Activated T-helper 17 cell treated with anti-CD3 and anti-CD28 coated beads, Interleukin-2, amount 50 U/mL, for 72 hours (primary cell): ENCODE measurements around the gene KYNU. TPM values are rescaled to one million over a fixed set of nuclear protein-coding genes. Genes with fewer than 3 reads are reported as not detected.
"Not testable (repeated sequence)": the region's sequence is repeated elsewhere in the genome, so short reads cannot be mapped to it uniquely, and the experiment has no call there.

Experiments used
- ATAC-seq: fragments of 150-1000 bp; cut with Tn5 transposase; replicated peaks from 2 replicates; pipeline ENCODE4 v1.10.0; 2021; ENCODE audit warnings: mild to moderate bottlenecking, moderate library complexity
- H3K27ac Mint-ChIP-seq: one replicate; pipeline ENCODE4 v1.8.0; 2022; ENCODE audit warnings: mixed read lengths
- H3K27me3 Mint-ChIP-seq: one replicate; pipeline ENCODE4 v1.8.0; 2022; ENCODE audit warnings: mixed read lengths
- H3K36me3 Mint-ChIP-seq: one replicate; pipeline ENCODE4 v1.8.0; 2022; ENCODE audit warnings: low read depth, mild to moderate bottlenecking, mixed read lengths
- H3K4me1 Mint-ChIP-seq: one replicate; pipeline ENCODE4 v1.8.0; 2022; ENCODE audit warnings: mixed read lengths
- H3K4me3 Mint-ChIP-seq: one replicate; pipeline ENCODE4 v1.8.0; 2022; ENCODE audit warnings: mild to moderate bottlenecking, mixed read lengths
- H3K9me3 Mint-ChIP-seq: one replicate; pipeline ENCODE4 v1.8.0; 2022; ENCODE audit warnings: mixed read lengths
- total RNA-seq, 2 donors: library from RNA; stranded (reverse); gene quantifications; one replicate each; pipeline ENCODE4 v1.2.3, GENCODE V29; 2022

KYNU gene
- total RNA-seq, 2 donors from 2014 or later = 0.05 TPM; not detected in 1

GRCh38 chr2:142865924-142866323, 11.5 kb upstream of the KYNU start:
- peaks cover 8% of the 10 kb centered on the region for H3K27me3 Mint-ChIP-seq
- no peak overlapping the region for H3K27ac Mint-ChIP-seq
- H3K4me1 Mint-ChIP-seq = no peaks in the 10 kb centered on the region
- no peak for ATAC-seq
- no peaks in the 10 kb centered on the region for H3K9me3 Mint-ChIP-seq
- H3K4me3 Mint-ChIP-seq = no peak overlapping the region
- no peaks in the 10 kb centered on the region for H3K36me3 Mint-ChIP-seq

- no peaks in the 10 kb centered on the region for H3K9me3 Mint-ChIP-seq
- H3K36me3 Mint-ChIP-seq = no peaks in the 10 kb centered on the region
- no peak for ATAC-seq
- H3K4me3 Mint-ChIP-seq = no peak overlapping the region
- no peaks in the 10 kb centered on the region for H3K4me1 Mint-ChIP-seq
- H3K27ac Mint-ChIP-seq = no peak overlapping the region
- peaks cover 8% of the 10 kb centered on the region for H3K27me3 Mint-ChIP-seq
Measured at GRCh38 chr2:142866426-142866825, 11.0 kb upstream of the KYNU start.

GRCh38 chr2:142867136-142867535, 10.3 kb upstream of the KYNU start:
- H3K27me3 Mint-ChIP-seq = peaks cover 8% of the 10 kb centered on the region
- no peak overlapping the region for H3K27ac Mint-ChIP-seq
- ATAC-seq = no peak
- H3K4me3 Mint-ChIP-seq = no peak overlapping the region
- H3K9me3 Mint-ChIP-seq = no peaks in the 10 kb centered on the region
- no peaks in the 10 kb centered on the region for H3K36me3 Mint-ChIP-seq
- no peaks in the 10 kb centered on the region for H3K4me1 Mint-ChIP-seq

GRCh38 chr2:142868229-142868762, 9.2 kb upstream of the KYNU start:
- no peaks in the 10 kb centered on the region for H3K36me3 Mint-ChIP-seq
- H3K4me3 Mint-ChIP-seq = no peak overlapping the region
- ATAC-seq = no peak
- peaks cover 12% of the 10 kb centered on the region for H3K27me3 Mint-ChIP-seq
- no peak overlapping the region for H3K27ac Mint-ChIP-seq
- no peaks in the 10 kb centered on the region for H3K4me1 Mint-ChIP-seq
- no peaks in the 10 kb centered on the region for H3K9me3 Mint-ChIP-seq

GRCh38 chr2:142869065-142869460, 8.4 kb upstream of the KYNU start:
- peaks cover 12% of the 10 kb centered on the region for H3K27me3 Mint-ChIP-seq
- H3K36me3 Mint-ChIP-seq, H3K4me3 Mint-ChIP-seq, H3K9me3 Mint-ChIP-seq, H3K4me1 Mint-ChIP-seq, H3K27ac Mint-ChIP-seq, ATAC-seq: not testable (repeated sequence)

- Mint-ChIP-seq H3K36me3 (no peaks in the 10 kb centered on the region), H3K27me3 (peaks cover 12% of the 10 kb centered on the region), H3K27ac (no peak overlapping the region), H3K4me3 (no peak overlapping the region), H3K9me3 (no peaks in the 10 kb centered on the region), H3K4me1 (no peaks in the 10 kb centered on the region)
- ATAC-seq = no peak
Measured at GRCh38 chr2:142869461-142870106, 7.9 kb upstream of the KYNU start.

GRCh38 chr2:142870526-142870925, 6.9 kb upstream of the KYNU start:
- Mint-ChIP-seq H3K9me3 (no peaks in the 10 kb centered on the region), H3K36me3 (no peaks in the 10 kb centered on the region), H3K4me1 (no peaks in the 10 kb centered on the region), H3K4me3 (no peak overlapping the region), H3K27me3 (peaks cover 12% of the 10 kb centered on the region), H3K27ac (no peak overlapping the region)
- no peak for ATAC-seq

- no peaks in the 10 kb centered on the region for H3K9me3 Mint-ChIP-seq
- H3K27ac Mint-ChIP-seq = no peak overlapping the region
- ATAC-seq = no peak
- no peaks in the 10 kb centered on the region for H3K4me1 Mint-ChIP-seq
- no peaks in the 10 kb centered on the region for H3K36me3 Mint-ChIP-seq
- peaks cover 7% of the 10 kb centered on the region for H3K27me3 Mint-ChIP-seq
- H3K4me3 Mint-ChIP-seq = no peak overlapping the region
Measured at GRCh38 chr2:142871396-142871795, 6.1 kb upstream of the KYNU start.

- H3K4me1 Mint-ChIP-seq = no peaks in the 10 kb centered on the region
- no peaks in the 10 kb centered on the region for H3K36me3 Mint-ChIP-seq
- H3K27ac Mint-ChIP-seq = no peak overlapping the region
- no peak overlapping the region for H3K4me3 Mint-ChIP-seq
- no peak for ATAC-seq
- H3K27me3 Mint-ChIP-seq = peaks cover 7% of the 10 kb centered on the region
- no peaks in the 10 kb centered on the region for H3K9me3 Mint-ChIP-seq
Measured at GRCh38 chr2:142872882-142873724, 4.4 kb upstream of the KYNU start.

- no peaks in the 10 kb centered on the region for H3K9me3 Mint-ChIP-seq
- no peak overlapping the region for H3K27ac Mint-ChIP-seq
- no peak overlapping the region for H3K4me3 Mint-ChIP-seq
- H3K4me1 Mint-ChIP-seq = no peaks in the 10 kb centered on the region
- ATAC-seq = no peak
- no peaks in the 10 kb centered on the region for H3K36me3 Mint-ChIP-seq
- H3K27me3 Mint-ChIP-seq = peaks cover 4% of the 10 kb centered on the region
Measured at GRCh38 chr2:142873831-142874287, 3.6 kb upstream of the KYNU start.

GRCh38 chr2:142874293-142874814, 3.1 kb upstream of the KYNU start:
- no peaks in the 10 kb centered on the region for H3K36me3 Mint-ChIP-seq
- H3K27ac Mint-ChIP-seq = no peak overlapping the region
- H3K9me3 Mint-ChIP-seq = no peaks in the 10 kb centered on the region
- peaks cover 4% of the 10 kb centered on the region for H3K27me3 Mint-ChIP-seq
- H3K4me1 Mint-ChIP-seq = no peaks in the 10 kb centered on the region
- H3K4me3 Mint-ChIP-seq = no peak overlapping the region
- no peak for ATAC-seq

GRCh38 chr2:142875010-142875409, 2.5 kb upstream of the KYNU start:
- peaks cover 4% of the 10 kb centered on the region for H3K27me3 Mint-ChIP-seq
- no peaks in the 10 kb centered on the region for H3K4me1 Mint-ChIP-seq
- no peak overlapping the region for H3K4me3 Mint-ChIP-seq
- H3K9me3 Mint-ChIP-seq = no peaks in the 10 kb centered on the region
- no peaks in the 10 kb centered on the region for H3K36me3 Mint-ChIP-seq
- no peak for ATAC-seq
- H3K27ac Mint-ChIP-seq = no peak overlapping the region

GRCh38 chr2:142875652-142876051, 1.8 kb upstream of the KYNU start:
- no peaks in the 10 kb centered on the region for H3K4me1 Mint-ChIP-seq
- H3K9me3 Mint-ChIP-seq = no peaks in the 10 kb centered on the region
- no peak overlapping the region for H3K4me3 Mint-ChIP-seq
- ATAC-seq = no peak
- H3K27ac Mint-ChIP-seq = no peak overlapping the region
- H3K27me3 Mint-ChIP-seq = peaks cover 4% of the 10 kb centered on the region
- no peaks in the 10 kb centered on the region for H3K36me3 Mint-ChIP-seq

- peaks cover 4% of the 10 kb centered on the region for H3K27me3 Mint-ChIP-seq
- no peak overlapping the region for H3K4me3 Mint-ChIP-seq
- H3K4me1 Mint-ChIP-seq = no peaks in the 10 kb centered on the region
- H3K9me3 Mint-ChIP-seq = no peaks in the 10 kb centered on the region
- no peak for ATAC-seq
- no peaks in the 10 kb centered on the region for H3K36me3 Mint-ChIP-seq
- no peak overlapping the region for H3K27ac Mint-ChIP-seq
Measured at GRCh38 chr2:142876423-142876822, 1.0 kb upstream of the KYNU start.
